Left renal cortex interstitium (tissue), 4 donors: ENCODE results near the gene VPS35. TPM values are rescaled to one million over a fixed set of nuclear protein-coding genes. Genes with fewer than 3 reads are reported as not detected.
"Not testable (repeated sequence)": the region's sequence is repeated elsewhere in the genome, so short reads cannot be mapped to it uniquely, and the experiment has no call there.

ENCODE experiments used
- DNase-seq, 4 donors: peaks; one replicate each; pipeline ENCODE4 v3.0.0-alpha.2; 2013; ENCODE audit warnings: low read depth in 4 of 4, low spot score in 2 of 4, missing footprints in 1 of 4
- polyA plus RNA-seq, 4 donors: library from polyadenylated mRNA; unstranded; fragments of 120-200 nt; gene quantifications; one replicate each; pipeline ENCODE4 v1.2.1, GENCODE V29; 2013; ENCODE audit not compliant: insufficient read length in 4 of 4

The VPS35 gene
- polyA plus RNA-seq, 4 donors, result 133 to 166 (median 148) TPM

DNA sequence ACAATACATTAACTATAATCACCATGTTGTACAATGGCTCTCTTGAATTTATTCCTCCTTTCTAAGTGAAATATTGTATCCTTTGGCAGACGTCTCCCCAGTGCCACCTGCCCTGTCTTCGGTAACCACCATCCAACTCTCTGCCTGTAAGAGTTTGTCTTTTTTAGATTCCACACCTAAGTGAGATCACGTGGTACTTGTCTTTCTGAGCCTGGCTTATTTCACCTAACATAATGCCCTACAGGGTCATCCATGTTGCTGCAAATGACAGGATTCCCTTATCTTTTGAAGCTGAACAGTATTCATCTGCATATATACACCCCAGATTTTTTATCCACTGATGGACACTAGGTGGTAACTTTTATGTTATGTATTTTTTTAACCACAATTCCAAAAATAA is 24.7 kb upstream of the VPS35 start:
- no peak for DNase-seq

DNA sequence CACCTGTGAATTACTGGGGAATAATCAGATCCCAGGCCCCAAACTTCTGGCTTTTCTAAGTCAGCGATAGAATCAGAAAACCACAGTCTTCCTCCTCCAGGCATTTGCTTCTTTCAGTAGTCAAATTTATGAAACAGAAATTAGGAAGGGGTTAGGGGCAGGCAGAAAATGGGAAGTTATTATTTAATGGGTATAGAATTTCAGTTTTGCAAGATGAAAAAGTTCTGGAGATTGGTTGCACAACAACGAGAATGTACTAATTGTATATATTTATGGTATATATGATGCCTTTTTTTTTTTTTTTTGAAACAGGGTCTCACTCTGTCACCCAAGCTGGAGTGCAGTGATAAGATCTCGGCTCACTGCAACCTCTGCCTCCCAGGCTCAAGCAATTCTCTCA is 23.9 kb upstream of the VPS35 start:
- DNase-seq, result no peak

DNA sequence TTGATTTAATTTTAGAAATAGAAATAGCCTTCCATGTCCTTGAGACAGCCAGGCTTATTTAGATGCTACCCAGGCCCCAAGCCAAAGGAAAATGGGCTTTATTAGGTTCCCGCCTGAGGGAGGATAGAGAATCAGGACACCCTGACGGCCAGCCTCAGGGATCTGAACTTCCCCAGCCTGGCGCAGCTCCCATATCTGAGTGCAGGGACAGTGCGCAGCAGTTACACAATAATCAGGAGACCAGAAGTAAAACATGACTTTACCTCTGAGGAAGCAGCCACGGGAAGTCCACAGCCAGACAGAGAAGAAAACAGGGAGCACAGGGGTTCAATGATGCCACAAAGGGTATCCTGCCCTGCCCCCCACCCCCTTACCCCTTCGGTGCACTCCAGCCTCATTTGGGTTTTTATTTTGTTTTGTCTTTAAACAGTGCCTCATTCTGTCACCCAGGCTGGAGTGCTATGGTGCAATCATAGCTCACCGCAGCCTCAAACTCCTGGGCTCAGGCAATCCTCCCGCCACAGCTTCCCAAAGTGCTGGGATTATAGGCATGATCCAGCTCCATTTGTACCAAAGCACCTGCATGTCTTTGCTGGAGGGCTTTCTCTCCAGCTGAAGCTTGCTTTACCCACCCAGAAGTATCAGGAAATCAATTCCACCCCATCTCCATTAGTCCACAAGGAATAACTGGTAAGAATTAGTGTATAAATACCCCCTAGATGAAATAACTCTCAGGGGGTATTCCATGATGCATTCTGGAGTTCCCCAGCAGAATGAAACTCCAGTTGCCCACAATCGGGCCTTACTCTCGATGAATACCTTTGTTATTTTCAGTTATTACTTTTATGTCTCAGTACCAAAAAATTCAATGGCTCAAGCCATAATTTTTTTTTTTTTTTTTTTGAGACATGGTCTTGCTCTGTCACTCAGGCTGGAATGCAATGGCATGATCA is 22.4 kb upstream of the VPS35 start:
- no peak for DNase-seq

DNA sequence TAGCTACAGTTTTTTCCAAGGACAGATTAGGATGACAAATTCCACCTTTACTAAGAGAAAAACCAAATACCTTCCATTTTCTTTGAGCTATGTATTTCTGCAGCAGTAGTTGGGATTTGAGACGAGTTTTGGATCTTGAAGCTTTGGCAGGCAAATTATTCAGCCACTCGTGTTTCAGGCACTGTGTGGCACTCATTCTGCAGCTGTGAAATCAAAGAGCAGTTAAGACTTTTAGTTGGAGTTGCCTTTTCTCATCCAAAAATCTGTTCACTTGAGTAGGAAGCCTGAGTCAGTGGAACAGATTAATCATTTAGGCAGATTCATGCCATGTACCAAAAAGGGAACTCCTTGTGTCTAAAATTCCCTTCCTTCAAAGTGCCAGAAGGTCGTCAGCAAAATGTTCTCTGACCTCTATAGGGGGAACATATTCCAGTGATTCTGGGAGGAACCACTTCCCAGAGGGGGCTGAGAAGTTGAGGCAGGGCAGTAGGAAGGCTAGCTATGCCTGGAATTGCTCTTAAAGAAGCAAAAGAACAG is 20.6 kb upstream of the VPS35 start:
- DNase-seq, result no peak

DNA sequence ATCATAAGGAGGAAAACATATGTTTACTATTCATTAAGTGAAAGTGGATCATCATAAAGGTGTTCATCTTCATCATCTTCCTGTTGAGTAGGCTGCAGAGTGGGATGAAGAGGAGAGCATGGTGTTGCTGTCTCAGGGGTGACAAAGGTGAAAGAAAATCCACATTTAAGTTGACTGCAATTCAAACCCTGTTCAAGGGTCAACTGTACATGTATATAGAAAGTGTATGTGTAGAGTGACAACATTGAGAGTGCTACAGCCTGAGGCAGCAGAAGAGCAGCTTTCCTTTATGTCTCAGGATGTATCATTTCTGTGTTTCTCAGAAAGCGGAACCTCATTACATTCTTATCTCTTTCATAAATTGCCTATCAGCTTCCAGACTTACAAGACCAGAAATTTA is 17.7 kb upstream of the VPS35 start:
- DNase-seq, result no peak

DNA sequence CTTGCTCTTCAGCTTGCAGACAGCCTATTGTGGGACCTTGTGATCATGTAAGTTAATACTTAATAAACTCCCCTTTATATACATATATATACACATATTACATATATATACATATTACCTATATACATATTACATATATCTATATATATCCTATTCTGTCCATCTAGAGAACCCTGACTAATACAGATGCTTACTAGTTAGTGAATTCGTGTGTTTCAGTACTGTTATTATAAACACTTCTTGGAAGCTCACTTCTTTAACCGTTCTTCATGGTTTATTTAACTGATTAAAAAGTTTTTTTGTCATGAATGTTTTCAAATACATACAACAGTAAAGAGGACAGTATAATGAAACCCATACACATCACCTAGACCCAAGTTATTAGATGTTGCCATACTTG is 13.1 kb upstream of the VPS35 start:
- DNase-seq, result no peak

DNA sequence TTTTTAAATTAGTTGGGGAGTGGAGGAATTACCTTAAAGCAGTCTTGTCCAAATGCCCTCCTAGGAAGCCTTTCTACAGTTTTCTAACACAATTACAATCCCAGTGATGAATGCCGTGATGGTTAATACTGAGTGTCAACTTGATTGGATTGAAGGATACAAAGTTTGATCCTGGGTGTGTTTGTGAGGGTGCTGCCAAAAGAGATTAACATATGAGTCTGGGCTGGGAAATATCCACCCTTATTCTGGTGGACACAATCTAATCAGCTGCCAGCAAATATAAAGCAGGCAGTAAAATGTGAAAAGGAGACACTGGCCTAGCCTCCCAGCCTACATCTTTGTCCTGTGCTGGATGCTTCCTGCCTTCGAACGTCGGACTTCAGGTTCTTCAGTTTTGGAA is 12.6 kb upstream of the VPS35 start:
- DNase-seq, result no peak

DNA sequence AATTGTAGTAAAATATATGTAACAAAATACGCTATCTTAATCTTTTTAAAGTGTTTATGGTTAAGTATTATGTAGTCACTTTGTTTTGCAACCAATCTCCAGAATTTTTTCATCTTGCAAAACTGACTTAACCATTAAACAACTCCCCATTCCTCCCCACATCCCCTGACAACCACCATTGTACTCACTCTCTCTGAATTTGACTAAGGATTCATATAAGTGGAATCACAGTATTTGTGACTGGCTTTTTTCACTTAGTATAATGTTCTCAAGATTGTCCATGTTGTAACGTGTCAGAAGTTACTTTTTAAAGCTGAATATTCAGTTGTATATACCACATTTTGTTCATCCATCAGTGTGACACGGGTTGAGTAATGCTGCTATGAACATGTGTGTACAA is 11.1 kb upstream of the VPS35 start:
- no peak for DNase-seq

DNA sequence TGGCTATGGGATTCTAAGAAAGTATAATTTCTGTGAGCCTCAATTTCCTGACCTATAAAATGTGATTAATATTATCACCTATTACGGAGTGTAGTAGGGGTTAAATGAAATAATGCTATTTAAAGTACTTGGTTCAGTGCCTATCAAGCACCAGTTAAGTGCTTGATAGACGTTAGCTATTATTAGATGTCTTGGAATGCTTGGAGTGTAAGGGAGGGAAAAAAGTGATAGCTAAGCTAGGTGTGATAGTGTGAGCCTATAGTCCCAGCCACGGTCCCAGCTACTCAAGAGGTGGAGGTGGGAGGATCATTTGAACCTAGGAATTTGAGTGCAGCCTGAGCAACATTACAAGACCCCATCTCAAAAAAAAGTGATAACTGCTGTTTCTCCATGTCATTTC is 8.0 kb upstream of the VPS35 start:
- DNase-seq, result no peak

DNA sequence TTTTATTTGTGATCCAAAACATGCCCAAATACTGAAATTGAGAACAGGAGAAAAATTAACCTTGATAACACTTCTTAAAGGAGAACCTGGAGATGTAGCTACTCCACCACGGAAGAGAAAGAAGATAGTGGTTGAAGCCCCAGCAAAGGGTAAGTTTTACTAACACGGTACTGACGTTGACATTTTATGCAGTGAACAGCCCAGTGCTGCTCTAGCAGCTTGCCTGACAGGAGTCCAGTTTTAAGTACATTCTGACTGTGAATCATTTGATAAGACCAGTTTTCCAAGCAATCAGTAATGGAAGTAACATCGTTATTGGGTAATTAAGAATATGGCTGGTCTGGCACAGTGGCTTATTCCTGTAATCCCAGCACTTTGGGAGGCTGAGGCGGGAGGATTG is 7.0 kb upstream of the VPS35 start:
- DNase-seq, result no peak

DNA sequence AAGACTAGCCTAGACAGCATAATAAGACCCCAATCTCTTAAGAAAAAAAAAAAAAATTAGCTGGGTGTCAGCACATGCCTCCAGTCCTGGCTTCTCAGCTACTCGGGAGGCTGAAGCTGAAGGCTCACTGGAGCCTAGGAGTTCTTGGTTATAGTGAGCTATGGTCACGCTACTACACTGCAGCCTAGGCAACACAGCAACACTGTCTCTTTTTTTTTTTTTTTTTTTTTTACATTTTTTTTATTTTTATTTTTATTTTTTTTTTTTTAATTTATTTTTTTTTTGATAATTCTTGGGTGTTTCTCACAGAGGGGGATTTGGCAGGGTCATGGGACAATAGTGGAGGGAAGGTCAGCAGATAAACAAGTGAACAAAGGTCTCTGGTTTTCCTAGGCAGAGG is 4.6 kb upstream of the VPS35 start:
- DNase-seq, result no peak

DNA sequence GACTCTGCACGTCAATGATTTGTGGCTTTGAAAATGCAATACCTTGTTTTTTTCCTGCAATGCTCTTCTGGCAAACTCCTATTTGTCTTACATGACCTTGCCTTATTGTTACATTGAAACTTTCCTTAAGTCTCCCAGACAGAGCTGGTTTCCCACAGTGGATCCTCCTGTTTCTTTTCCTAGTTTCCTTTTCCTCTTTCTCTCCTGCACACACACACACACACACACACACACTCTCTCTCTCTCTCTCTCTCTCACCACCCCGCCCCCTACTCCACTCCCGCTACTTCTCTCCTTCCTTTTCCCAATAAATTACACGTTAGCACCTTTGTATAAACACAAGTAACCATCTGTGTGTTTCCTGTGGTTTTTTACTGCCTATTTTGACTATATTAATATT is 2.7 kb upstream of the VPS35 start:
- no peak for DNase-seq

DNA sequence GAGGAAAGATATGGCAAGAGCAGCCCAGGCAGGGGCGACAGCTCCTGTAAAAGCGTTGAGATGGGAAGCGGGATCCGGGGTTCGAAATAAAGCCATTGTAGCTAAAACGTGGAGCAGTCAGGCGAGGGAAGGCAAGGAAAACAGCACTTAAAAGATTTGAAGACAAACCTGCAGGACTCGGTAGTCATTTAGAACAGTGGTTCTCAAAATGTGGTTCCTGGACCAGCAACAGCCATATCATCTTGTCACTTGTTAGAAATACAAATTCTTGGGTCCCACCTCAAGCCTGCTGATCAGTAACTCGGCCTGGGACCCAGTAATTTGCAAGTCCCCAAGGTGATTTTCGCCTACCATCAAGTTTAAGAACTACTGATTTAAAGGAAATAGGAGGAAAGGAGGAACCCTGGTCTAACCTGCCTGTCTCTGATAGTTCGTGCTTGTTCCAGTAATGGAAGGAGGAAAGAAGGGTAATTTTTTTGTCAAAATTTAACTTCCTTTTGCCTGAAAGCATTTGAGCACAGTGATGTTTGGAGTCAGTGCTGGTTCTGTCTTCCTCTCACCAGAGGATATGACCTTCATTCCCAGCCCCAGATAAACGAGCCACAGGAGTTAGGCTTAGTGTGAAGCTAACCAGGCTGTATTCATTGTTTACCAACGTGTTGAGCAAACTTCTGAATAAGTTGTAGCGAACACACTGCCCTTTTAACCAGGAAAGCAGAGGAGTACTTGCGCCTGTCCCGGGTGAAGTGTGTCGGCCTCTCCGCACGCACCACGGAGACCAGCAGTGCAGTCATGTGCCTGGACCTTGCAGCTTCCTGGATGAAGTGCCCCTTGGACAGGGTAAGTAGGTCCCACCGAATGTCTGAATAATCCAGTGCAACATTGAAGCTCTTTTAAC is 1.6 kb upstream of the VPS35 start:
- DNase-seq, result no peak

DNA sequence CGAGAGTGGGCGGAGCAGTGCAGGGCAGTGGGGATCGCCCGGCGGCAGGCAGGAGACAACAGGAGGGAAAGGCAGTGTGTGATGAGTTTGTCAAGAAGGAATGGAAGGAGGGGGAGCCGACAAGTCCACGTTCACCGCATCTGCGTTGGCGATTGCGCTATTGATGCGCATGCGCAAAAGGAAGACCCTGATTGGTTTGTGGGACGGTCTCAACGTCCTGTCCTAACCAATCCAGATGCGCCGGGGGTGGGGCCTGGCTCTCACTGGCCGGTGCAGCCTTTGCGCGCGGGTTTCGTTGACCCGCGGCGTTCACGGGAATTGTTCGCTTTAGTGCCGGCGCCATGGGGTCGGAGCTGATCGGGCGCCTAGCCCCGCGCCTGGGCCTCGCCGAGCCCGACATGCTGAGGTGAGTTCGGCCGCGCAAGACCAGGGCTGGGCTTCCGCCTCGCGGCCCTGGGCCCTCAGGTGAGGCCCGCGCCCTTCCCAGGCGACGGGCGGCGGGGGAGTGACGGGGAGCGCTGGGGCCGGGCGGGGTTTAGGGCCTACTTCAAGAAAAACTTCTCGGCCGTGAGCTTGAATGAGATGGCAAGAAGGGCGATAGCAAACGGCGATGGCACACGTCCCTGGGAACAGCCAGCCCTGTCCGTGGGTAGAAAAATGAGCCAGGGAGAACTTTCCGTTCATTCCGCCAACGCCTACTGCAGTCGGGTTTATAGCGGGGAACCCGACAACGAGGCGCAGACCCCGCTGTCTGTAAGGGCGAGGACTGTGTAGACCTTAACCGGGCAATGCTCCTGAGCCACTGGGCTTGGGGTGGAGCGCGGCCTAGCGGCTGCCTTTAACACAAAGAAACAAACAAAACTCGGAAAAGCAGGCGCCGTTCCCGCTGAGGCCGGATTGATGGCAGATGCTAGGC is 645 bp upstream of the VPS35 start, which contains the start of gene ORC6:
Gene ORC6, plus strand, starts transcription at position 295 of the 916 bp plus-strand sequence. Its CDS starts 47 bp downstream, at position 342.
- DNase-seq, result peak; percentile 93 to 97 (median 94)

DNA sequence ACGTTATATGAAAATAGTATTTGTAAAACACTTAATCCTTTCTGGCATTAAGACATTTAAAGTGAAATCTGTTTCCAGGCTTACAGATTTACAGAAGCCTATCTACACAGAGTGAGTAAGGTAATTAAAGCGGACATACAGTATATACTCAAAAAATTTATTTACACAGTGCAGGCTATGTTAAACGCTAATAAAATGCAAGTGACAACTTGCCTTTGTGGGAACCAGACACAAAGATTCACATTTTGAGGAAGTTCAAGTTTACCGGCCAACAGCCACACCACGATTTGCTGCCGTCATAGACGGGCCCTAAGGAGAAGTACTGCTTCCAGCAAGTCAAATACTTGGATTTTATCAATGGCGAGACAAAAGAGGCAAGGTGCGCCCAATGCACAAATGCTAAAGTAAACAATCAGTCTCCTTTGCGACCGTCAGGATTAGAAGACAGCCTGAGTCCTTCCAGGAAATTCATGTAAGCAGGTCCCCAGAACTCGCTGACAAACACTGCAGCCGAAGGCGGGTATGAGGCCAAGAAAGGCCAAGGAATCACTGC is 801 bp downstream of the VPS35 start:
- DNase-seq, result no peak

DNA sequence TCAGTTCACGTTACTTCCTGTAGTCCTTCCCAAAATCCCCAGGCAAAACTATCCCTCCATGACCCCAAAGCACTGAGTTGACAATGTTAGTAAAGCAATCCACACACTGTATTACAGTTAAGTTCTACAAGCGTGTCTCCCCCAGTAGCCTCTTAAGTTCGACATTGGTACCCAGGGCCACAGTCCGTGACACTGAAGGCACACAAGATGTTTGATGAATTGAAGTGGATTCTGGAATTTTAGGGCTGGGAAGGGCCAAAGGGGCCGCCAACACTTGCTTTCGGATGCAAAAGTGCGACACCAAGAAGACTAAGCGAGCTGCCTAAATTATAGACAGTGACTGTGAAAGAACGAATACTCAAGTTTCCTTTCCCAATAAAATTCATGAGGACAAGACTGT is 1.5 kb downstream of the VPS35 start:
- no peak for DNase-seq

DNA sequence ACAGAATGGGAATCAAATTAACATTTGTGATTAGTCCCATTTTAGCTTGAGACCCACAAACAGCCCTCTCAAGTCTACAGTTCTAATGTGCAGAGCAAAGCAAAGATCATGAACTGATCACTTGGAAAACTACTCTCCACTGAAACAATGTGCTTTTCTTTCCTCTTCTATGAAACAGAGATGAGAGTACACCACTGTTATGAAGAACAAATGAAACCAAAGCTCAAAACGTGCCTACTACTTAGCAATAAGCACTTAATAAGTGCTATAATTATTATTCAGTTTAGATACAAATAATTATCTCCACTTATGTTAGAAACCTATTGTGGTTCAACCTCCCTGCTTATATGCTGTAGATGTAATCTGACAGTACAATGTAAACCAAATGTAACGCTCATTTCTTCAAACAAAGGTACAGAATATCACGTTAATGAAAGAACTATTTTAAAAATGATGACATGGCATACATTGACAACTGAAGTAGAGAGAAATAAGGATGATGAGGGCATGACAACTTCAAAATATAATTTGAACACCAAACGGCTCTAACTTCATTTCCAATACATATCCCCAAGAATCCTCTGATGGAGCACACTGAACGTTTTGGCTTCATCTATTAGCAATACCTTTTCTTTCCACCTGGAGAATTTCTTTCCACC is 2.0 kb downstream of the VPS35 start:
- DNase-seq, result no peak

DNA sequence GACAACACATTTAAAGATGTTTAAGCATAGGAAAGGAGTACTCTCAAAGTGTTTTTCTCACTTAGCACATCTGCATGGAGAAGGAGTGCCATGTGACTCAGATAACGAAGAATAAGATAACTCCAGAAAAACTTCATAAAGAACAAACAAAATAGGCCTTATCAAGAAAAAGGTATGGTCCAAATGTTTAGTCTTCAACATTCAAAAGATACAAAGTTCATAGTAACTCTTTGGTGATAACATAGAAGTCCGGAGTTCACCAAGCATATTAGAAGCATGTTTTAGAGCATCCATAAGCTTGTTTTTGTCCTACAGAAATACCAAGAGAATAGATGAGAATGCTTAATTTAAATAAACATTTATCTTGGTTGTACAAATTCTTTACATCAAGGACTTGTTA is 7.1 kb downstream of the VPS35 start:
- not testable (repeated sequence) for DNase-seq

DNA sequence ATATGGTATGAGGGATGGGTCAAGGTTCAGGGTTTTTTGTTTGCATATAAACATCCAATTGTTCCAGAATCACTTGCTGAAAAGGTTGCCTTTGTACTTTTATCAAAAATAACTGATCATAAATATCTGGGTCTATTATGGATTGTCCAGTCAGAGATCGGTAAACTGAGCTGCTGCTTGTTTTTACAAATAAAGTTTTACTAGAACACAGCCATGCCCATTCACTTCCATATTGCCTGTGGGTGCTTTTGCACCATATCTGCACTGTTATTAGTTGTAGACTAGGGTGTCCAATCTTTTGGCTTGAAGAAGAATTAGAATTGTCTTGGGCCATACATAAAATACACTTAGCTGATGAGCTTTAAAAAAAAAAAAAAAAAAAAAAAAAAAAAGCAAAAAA is 11.0 kb downstream of the VPS35 start:
- not testable (repeated sequence) for DNase-seq
